Fibroblast of mammary gland (primary cell): ENCODE results near the gene NTPCR.
A peak's percentile ranks its signal among the peaks of the same experiment; 100 is the strongest.

Experiments used
- DNase-seq: peaks from one replicate; pipeline ENCODE4 v3.0.0-alpha.2; 2010; ENCODE audit warnings: low read depth
- H3K4me3 ChIP-seq: 2 replicates; pipeline ENCODE4 v1.5.1; 2011; ENCODE audit warnings: low read depth, mild to moderate bottlenecking, low read length, moderate library complexity; ENCODE audit not compliant: control insufficient read depth
- TF ChIP-seq, protein P1 (sequence below): conservative IDR thresholded peaks from 2 replicates; pipeline ENCODE4 v1.5.1; 2011; ENCODE audit warnings: low read depth, low read length, inconsistent platforms; ENCODE audit not compliant: control insufficient read depth, insufficient read depth

Gene NTPCR

GRCh38 chr1:233005156-233005555 lies 54.7 kb downstream of the NTPCR start:
- no peak for DNase-seq
- H3K4me3 ChIP-seq = no peak overlapping the region
- TF ChIP-seq, protein P1, sequence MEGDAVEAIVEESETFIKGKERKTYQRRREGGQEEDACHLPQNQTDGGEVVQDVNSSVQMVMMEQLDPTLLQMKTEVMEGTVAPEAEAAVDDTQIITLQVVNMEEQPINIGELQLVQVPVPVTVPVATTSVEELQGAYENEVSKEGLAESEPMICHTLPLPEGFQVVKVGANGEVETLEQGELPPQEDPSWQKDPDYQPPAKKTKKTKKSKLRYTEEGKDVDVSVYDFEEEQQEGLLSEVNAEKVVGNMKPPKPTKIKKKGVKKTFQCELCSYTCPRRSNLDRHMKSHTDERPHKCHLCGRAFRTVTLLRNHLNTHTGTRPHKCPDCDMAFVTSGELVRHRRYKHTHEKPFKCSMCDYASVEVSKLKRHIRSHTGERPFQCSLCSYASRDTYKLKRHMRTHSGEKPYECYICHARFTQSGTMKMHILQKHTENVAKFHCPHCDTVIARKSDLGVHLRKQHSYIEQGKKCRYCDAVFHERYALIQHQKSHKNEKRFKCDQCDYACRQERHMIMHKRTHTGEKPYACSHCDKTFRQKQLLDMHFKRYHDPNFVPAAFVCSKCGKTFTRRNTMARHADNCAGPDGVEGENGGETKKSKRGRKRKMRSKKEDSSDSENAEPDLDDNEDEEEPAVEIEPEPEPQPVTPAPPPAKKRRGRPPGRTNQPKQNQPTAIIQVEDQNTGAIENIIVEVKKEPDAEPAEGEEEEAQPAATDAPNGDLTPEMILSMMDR = no peak

DNA sequence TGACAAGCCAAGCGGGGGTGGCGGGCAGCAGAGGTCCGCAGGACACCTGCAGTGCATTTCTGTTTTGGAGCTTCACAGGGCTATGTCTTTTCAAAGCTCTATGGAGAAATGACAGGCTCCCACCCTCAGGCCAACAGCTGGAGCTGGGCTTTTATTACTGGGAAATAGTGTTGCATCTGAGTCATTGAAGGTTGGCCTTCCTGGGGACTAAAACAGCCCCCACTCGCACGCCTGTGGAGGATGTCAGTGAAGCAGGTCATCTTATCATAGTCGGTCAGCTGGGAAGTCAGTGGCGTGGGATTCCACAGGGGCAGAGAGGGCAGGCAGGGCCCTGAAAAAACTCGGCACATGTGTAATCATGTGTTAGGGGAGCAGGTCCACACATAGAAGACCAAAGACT lies 55.3 kb downstream of the NTPCR start:
- DNase-seq = peak; percentile 9
- TF ChIP-seq, protein P1 = no peak
- no peak overlapping the region for H3K4me3 ChIP-seq

DNA sequence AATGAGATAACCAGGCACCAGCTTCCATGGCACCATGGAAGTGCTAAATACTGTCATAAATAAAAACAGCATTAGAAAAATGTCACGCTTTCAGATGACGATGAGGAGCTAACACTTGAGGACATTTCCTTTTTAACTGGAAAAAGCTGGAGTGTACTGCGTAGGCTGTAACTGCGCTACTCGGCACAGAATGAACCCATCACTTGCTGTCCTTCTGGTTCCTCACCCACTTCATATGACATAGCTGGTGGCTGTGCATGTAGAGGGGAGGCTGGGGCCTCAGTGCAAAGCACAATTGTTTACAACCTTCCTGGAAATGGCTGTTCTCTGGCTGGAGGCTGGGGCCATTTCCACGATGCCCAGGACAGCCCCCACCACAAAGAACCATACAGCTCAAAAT lies 55.7 kb downstream of the NTPCR start:
- no peak overlapping the region for H3K4me3 ChIP-seq
- DNase-seq = no peak
- TF ChIP-seq, protein P1 = no peak

DNA sequence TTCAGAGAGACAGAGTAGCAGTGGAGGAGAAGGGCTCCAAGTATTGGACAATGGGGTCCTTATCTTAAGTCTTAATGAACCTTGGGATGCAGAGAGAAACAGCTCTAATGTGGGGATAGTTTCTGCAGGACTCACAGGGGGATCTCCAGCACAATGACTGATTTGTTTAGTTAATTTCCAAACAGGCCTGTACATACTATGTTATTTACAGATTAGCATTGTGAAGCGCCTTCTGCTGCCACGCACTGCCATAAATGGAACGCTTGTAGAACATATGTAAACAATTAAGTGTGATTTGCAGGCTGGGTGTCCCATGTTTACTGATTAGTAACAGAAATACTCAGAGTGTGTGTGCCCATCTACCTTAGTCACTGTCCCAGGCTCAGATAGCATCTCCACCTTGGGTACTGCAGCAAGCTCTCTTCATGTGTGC lies 56.1 kb downstream of the NTPCR start:
- TF ChIP-seq, protein P1 = no peak
- H3K4me3 ChIP-seq = no peak overlapping the region
- no peak for DNase-seq

GRCh38 chr1:233010146-233010545 lies 59.7 kb downstream of the NTPCR start:
- TF ChIP-seq, protein P1 = no peak
- no peak overlapping the region for H3K4me3 ChIP-seq
- DNase-seq = no peak

- no peak overlapping the region for H3K4me3 ChIP-seq
- no peak for DNase-seq
Measured at GRCh38 chr1:233012021-233012420, 61.6 kb downstream of the NTPCR start.

More at GRCh38 chr1:233012021-233012420, 61.6 kb downstream of the NTPCR start:
- TF ChIP-seq, protein P1 = no peak
